Mucosa of descending colon (tissue), 3 donors: ENCODE measurements around the gene IL1A. TPM values are rescaled to one million over a fixed set of nuclear protein-coding genes. Genes with fewer than 3 reads are reported as not detected.

ENCODE experiments used
- ATAC-seq: fragments of 200-7000 bp; cut with Tn5 transposase; one replicate; pipeline ENCODE4 v1.9.1; 2020; ENCODE audit warnings: mild to moderate bottlenecking, moderate library complexity
- DNase-seq, 3 donors: peaks; one replicate each; pipeline ENCODE4 v3.0.0-alpha.2; 2020
- H3K36me3 ChIP-seq: fragments of 200-600 bp; one replicate; pipeline ENCODE4 v1.8.0; 2021; ENCODE audit warnings: low read depth, mild to moderate bottlenecking
- H3K4me1 ChIP-seq: fragments of 200-600 bp; one replicate; pipeline ENCODE4 v1.8.0; 2021; ENCODE audit warnings: low read depth, mild to moderate bottlenecking
- H3K4me3 ChIP-seq: fragments of 200-600 bp; one replicate; pipeline ENCODE4 v1.8.0; 2021; ENCODE audit warnings: mild to moderate bottlenecking
- H3K9me3 ChIP-seq: fragments of 200-600 bp; one replicate; pipeline ENCODE4 v1.8.0; 2021; ENCODE audit warnings: mild to moderate bottlenecking
- intact Hi-C, 2 donors: fragments of 100-400 bp; cut with DNase I in 1 of 2; cut with micrococcal nuclease in 1 of 2; formaldehyde crosslinking; loops; one replicate each; pipeline versions ENCODE4 v1.11.0 to v1.11.1; 2022; cut with DNase I, micrococcal nuclease
- total RNA-seq, 3 donors: library from RNA; stranded (reverse); fragmentation: NEBNext Ultra II Directional in 2 of 3; extraction: Animal tissue kit (Norgen Biotek cat#: 25700) in 2 of 3; gene quantifications; one replicate each; pipeline versions ENCODE4 v1.2.1 to v1.2.4, GENCODE V29; 2021 to 2023
- TF ChIP-seq, protein P1 (sequence below): fragments of 200-600 bp; IDR thresholded peaks from one replicate; pipeline ENCODE4 v1.8.0; 2022; ENCODE audit warnings: antibody characterized with exemption, mild to moderate bottlenecking
- donor health status: DM: no; HTN: no; CAD: no; lungs with moderate emphysema.
- donor health status: DM: no; HTN: no; CAD: no.
- donor health status: DM: no; HTN: yes; CAD: no.

The IL1A gene
- total RNA-seq, 3 donors from 2014 or later = not detected

DNA sequence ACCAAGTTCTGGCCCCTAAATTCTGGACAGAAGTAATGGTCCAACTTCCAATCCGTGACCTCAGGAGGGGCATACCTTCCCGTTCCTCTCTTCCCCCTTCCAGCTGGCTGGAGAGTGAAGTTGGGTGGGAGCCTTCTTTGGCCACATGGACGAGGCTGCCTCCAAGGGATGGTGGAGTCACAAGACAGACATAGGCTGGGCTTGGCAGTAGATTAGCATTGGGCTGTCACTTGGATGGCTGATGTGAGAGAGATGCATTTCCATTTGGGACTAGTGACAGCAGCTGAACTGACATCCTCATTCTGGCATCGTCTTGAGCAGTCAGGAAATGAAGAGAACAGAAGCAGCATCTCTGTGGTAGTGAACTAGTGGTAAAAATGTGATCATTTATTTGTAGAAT is 50.8 kb downstream of the IL1A start:
- H3K36me3 ChIP-seq = no peaks in the 10 kb centered on the region
- TF ChIP-seq, protein P1, sequence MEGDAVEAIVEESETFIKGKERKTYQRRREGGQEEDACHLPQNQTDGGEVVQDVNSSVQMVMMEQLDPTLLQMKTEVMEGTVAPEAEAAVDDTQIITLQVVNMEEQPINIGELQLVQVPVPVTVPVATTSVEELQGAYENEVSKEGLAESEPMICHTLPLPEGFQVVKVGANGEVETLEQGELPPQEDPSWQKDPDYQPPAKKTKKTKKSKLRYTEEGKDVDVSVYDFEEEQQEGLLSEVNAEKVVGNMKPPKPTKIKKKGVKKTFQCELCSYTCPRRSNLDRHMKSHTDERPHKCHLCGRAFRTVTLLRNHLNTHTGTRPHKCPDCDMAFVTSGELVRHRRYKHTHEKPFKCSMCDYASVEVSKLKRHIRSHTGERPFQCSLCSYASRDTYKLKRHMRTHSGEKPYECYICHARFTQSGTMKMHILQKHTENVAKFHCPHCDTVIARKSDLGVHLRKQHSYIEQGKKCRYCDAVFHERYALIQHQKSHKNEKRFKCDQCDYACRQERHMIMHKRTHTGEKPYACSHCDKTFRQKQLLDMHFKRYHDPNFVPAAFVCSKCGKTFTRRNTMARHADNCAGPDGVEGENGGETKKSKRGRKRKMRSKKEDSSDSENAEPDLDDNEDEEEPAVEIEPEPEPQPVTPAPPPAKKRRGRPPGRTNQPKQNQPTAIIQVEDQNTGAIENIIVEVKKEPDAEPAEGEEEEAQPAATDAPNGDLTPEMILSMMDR = no peak
- no peaks in the 10 kb centered on the region for H3K9me3 ChIP-seq
- intact Hi-C loops = no loop called here
- no peak overlapping the region for H3K4me3 ChIP-seq
- ATAC-seq (no peak), DNase-seq (no peak)
- H3K4me1 ChIP-seq = peaks cover 5% of the 10 kb centered on the region

DNA sequence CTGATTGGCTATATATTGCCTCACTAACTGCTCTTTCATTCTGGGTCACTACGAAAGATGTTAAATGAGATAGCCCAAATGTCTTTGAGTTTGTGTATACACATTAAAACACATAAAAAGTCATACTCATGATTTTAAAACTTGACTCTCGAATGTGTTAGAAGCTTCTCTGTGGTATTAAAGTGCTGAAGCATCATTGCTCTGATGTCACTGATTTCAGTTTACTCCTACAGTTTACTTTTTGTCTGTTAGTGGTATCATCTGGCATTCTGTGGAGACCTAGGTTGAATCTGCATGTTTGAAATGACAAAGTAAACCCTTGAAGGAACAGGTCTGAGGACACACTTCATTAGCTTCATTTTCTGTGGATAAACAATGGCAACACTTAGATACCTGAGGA is 52.8 kb downstream of the IL1A start:
- Histone ChIP-seq H3K36me3 (no peaks in the 10 kb centered on the region), H3K9me3 (no peaks in the 10 kb centered on the region), H3K4me3 (no peak overlapping the region), H3K4me1 (peaks cover 5% of the 10 kb centered on the region)
- TF ChIP-seq, protein P1 = no peak
- ATAC-seq (no peak), DNase-seq (no peak)
- intact Hi-C loops = no loop called here

DNA sequence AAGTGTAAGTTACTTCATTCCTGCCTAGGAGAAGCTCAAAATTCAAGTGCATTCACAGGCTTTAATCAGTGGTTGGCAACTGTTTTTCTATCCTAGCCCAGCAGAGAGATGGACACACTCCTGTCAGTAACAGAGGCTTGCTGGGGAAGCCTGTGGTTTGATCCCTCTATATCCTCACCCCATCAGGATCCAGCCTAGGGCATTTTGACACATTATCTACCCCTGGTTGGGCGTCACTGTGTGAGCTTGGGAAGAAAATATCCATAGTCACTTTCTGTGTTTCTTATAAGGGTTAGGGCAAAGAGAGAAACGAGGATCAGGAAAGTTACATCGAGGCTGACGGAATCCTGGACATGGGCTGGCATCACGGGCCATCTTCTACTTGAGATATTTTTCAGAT is 53.5 kb downstream of the IL1A start:
- no peaks in the 10 kb centered on the region for H3K36me3 ChIP-seq
- intact Hi-C loops = no loop called here
- no peak overlapping the region for H3K4me3 ChIP-seq
- ATAC-seq (no peak), DNase-seq (no peak)
- no peaks in the 10 kb centered on the region for H3K9me3 ChIP-seq
- TF ChIP-seq, protein P1 = no peak
- peaks cover 5% of the 10 kb centered on the region for H3K4me1 ChIP-seq

DNA sequence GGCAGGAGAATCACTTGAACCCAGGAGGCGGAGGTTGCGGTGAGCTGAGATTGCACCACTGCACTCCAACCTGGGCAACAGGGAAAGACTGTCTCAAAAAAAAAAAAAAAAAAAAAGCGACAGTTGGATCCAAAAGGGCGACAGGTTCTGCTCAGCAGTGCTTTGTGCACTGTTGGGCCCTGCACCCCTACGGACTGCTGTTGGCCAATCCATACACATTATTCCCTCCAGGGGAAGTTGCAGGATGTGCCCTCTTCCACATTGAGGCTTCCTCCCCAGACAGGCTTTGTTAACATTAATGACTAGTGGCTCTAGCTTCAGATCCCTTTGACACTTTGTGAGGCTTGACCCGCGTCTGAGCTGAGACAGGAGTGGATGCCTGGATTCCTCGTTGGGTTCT is 54.1 kb downstream of the IL1A start:
- intact Hi-C loops = no loop called here
- Histone ChIP-seq H3K4me3 (no peak overlapping the region), H3K4me1 (peaks cover 5% of the 10 kb centered on the region), H3K36me3 (no peaks in the 10 kb centered on the region), H3K9me3 (no peaks in the 10 kb centered on the region)
- ATAC-seq (no peak), DNase-seq (no peak)
- TF ChIP-seq, protein P1 = no peak

DNA sequence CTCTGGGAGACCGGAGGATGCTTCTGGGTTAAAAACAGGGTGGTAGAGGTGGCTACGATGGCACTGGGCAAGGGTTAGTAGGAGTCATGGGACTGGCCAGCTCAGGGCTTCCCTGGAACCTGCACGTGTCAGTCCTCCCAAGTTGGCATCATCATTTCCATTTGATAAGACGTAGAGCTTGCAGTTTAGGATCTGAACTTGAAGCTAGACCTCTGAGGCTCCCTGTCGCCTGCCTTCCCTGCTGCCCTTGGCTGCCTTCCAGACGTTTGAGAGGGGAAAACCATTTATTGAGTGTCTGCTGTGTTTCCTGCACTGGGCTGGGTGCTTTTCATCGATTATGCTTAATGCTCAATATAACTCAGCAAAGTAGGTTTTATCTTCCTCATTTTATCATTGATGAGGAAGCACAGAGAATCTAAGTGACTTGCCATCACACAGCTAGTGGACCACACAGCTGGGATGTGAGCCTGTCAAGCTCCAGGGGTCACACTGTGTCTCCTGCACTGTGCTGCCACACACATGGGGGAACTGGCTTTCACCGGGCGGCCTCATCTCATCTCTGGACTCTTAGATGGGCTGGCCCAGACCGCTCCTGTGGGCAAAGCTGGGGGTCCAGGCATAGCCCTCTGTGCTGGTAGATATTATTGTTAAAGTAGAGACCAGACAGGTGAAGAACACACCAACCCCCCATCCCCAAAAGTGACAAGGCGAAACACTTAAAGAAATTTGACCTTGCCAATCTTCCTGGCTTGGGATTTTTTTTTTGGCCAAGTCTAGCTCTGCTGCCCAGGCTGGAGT is 55.7 kb downstream of the IL1A start:
- Histone ChIP-seq H3K36me3 (no peaks in the 10 kb centered on the region), H3K4me1 (peaks cover 2% of the 10 kb centered on the region), H3K9me3 (no peaks in the 10 kb centered on the region), H3K4me3 (no peak overlapping the region)
- TF ChIP-seq, protein P1 = no peak
- ATAC-seq (no peak), DNase-seq (no peak)
- intact Hi-C loops = loop anchor here (5.0 to 10.0 kb wide), 2 partner anchors 104 to 131 kb away; no protein-coding TSS in a partner anchor
